Lower leg skin (tissue), 4 donors: ENCODE measurements around the gene PRR7. TPM values are rescaled to one million over a fixed set of nuclear protein-coding genes. Genes with fewer than 3 reads are reported as not detected.

Source experiments
- DNase-seq, 2 donors: peaks; one replicate each; pipeline ENCODE4 v3.0.0-alpha.2; 2019; ENCODE audit warnings: low spot score in 2 of 2
- H3K4me3 ChIP-seq: fragments of 200-600 bp; sonication (generic); 2 replicates; pipeline ENCODE4 v1.5.1; 2017; ENCODE audit warnings: mild to moderate bottlenecking, low read depth; ENCODE audit not compliant: poor library complexity, severe bottlenecking
- POLR2A ChIP-seq, 2 donors: fragments of 450-650 bp; IDR thresholded peaks; one replicate each; pipeline ENCODE4 v1.6.1; 2016 to 2017; ENCODE audit warnings: antibody characterized with exemption in 2 of 2, mild to moderate bottlenecking in 1 of 2, moderate library complexity in 1 of 2
- WGBS, 2 donors: methylation state at CpG; one replicate each; pipeline ENCODE4 v1.1.5; 2018; 5-methylcytosine and 5-hydroxymethylcytosine counted together
- intact Hi-C: fragments of 100-400 bp; cut with DNase I; formaldehyde crosslinking; loops from one replicate; pipeline ENCODE4 v1.15.0; 2023; ENCODE audit warnings: low total_unique reads
- total RNA-seq, 4 donors: library from RNA; depleted of rRNA; stranded (reverse); fragments of >200 nt; gene quantifications; one replicate each; pipeline ENCODE4 v1.1.0, GENCODE V29; 2016
- TF ChIP-seq, protein P1 (sequence below), 3 donors: fragments of 450-650 bp; IDR thresholded peaks; one replicate each; pipeline ENCODE4 v1.5.1; 2016; ENCODE audit warnings: antibody characterized with exemption in 3 of 3, mild to moderate bottlenecking in 3 of 3, moderate library complexity in 2 of 3

PRR7 gene
- total RNA-seq, 4 donors from 2014 or later = 5.4 to 10.2 (median 8.0) TPM

DNA sequence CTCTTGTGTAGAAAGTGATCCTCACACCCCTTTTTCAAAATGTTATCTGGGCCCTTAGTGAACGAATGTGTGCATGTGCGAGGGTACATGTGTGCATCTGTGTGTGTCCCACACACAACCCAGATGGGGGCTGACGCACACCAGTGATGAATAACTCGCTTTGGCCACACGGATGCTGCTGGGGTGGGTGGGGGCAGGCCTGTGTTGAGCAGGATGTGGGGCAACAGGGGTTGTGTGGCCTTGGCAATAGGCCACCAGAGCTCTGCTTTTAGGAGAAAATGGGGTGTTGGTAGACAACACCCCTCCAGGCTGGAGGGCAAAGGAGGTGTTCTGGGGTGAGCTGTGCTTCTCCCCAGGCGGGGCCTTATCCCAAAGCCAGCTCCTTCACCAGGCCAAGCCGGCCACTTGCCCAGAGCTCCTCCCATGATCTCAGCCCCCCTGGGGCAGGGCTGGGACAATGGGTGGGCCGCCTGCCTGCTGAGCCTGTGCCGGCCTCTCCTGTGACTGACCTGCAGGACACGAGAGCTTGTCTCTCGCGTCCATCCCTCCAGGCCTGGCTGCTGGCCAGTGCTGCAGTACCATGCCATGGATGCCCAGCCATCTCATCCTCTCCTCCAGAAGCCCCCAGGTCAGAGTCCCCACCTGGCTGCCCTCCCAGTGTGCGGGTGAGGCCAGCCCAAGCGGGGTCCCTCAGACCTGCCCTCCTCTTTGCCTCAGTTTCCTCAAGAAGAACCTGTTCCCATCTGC, 25.2 kb downstream of the PRR7 start:
- TF ChIP-seq, protein P1, sequence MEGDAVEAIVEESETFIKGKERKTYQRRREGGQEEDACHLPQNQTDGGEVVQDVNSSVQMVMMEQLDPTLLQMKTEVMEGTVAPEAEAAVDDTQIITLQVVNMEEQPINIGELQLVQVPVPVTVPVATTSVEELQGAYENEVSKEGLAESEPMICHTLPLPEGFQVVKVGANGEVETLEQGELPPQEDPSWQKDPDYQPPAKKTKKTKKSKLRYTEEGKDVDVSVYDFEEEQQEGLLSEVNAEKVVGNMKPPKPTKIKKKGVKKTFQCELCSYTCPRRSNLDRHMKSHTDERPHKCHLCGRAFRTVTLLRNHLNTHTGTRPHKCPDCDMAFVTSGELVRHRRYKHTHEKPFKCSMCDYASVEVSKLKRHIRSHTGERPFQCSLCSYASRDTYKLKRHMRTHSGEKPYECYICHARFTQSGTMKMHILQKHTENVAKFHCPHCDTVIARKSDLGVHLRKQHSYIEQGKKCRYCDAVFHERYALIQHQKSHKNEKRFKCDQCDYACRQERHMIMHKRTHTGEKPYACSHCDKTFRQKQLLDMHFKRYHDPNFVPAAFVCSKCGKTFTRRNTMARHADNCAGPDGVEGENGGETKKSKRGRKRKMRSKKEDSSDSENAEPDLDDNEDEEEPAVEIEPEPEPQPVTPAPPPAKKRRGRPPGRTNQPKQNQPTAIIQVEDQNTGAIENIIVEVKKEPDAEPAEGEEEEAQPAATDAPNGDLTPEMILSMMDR (IDR thresholded peaks at IDR 0.05) = no peak
- no peak for TF ChIP-seq POLR2A (IDR thresholded peaks at IDR 0.05)
- DNase-seq = peak in 1 of 2 donors; percentile 61
- intact Hi-C loops = no loop called here
- 48 to 55% methylated on average over 12 to 14 of the region's 14 CpGs for WGBS, 2 donors
- no peak overlapping the region for H3K4me3 ChIP-seq

DNA sequence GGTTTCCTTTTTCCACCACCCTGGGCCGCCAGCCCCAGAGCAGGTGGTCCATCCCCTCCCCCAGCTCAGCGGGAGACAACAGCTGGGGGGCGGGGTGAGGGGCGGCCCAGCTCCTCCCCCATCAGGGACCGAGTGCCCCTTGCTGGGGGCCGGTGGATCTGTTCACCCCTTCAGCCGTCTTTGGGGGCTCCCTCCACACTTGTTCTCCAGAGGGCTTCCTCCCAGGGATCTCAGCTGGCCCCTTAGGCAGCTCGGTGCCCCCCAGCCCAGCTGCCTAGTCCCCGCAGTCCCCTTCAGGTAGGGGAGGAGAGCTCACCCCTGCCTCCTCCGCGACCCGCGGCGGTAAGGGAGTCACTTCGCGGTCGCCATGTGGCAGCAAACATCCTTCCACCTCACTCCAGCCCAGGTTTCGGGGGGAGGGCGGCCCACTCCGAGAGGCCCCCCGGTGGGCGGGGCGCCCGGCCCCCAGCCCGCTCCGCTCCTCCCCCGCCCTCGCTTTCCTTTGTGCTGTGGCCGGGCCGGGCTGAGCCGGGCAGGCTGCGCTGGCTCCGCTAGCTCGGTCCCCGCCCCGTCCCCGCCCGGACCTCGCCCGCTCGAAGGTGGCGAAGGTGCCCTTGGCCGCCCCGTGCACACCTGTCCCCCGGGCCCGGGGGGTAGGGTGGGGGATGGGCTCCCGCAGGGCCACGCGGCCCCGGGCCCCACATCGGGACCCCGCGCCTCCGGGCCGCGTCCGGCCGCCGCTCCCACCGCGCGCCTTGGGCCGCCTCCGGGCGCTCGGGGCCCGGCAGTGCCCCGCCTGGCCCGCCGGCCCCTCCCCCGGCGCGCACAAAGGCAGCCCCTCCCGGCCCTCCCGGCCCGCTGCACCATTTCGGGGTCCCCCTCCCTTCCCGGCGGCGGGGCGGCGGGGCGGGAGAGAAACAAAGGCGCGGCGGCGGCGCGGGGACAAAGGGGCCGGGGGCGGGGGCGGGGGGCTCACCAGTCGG, 26.1 kb downstream of the PRR7 start:
- intact Hi-C loops = no loop called here
- peak overlapping the region; percentile 56 for H3K4me3 ChIP-seq
- WGBS, 2 donors = 2 to 3% methylated on average over 36 to 54 of the region's 93 CpGs
- TF ChIP-seq, protein P1 (IDR thresholded peaks at IDR 0.05) = no peak
- TF ChIP-seq POLR2A (IDR thresholded peaks at IDR 0.05) = no peak
- no peak for DNase-seq

DNA sequence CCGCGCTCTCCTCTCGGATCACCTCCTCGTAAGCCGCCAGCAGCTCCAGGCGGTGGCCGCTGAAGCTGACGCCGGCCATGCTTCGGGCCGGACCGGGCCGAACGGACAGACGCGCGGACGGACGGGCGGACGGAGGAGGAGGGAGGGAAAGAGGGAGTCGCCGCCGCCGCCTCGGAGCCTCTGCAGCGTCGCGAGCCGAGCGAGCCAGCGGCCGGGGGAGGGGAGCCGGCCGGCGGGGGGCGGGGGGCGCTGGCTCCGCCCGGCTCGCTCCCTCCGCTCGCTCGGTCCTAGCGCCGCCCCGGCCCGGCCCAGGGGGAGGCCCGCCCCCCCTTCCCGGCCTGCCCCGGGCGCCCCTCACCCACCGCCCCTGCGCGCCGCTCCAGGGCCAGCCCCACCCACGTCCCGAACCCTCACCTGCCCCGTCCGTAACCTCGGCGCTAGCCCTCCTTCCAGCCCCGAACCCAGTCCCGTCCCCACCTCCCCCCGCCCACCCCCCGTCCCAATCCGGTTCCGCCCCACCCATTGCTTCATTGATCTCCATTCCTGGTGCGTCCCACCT, 26.9 kb downstream of the PRR7 start, which contains the start of gene DBN1:
Gene DBN1 (minus strand): TSS at position 192 of the 559 bp plus-strand sequence. CDS start 113 bp downstream, at position 79.
- H3K4me3 ChIP-seq = peak within 1 kb of the TSS; percentile 56
- intact Hi-C loops = no loop called here
- WGBS, 2 donors = 1 to 4% methylated on average over 33 to 43 of the region's 69 CpGs
- DNase-seq = no peak
- no peak for TF ChIP-seq POLR2A (IDR thresholded peaks at IDR 0.05)
- TF ChIP-seq, protein P1 (IDR thresholded peaks at IDR 0.05) = no peak

DNA sequence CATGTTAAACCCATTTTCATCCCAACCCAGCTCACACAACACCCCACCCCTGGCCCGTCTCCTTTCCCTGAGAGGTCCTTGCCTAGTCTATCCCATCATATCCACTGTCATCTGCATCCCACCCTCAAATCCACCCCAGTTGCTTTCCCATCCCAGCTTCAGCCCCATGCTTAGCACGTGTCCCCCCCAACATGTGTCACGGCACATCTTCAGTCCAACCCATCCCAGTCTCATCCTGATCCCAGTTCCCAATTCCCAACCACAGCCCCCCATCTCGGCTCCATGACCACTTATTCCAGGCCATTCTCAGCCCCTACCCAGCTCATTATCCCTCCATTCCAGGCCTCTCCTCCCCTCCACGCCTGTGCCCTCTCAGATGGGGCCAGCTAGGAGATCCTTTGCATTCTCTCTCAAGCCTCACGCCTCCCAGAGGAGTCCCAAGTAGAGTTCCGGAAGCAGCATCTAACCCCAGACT, 27.4 kb downstream of the PRR7 start:
- intact Hi-C loops = no loop called here
- DNase-seq = no peak
- no peak overlapping the region for H3K4me3 ChIP-seq
- TF ChIP-seq, protein P1 (IDR thresholded peaks at IDR 0.05) = no peak
- TF ChIP-seq POLR2A (IDR thresholded peaks at IDR 0.05) = no peak
- 47 to 60% methylated on average over 7 of the region's 7 CpGs for WGBS, 2 donors

DNA sequence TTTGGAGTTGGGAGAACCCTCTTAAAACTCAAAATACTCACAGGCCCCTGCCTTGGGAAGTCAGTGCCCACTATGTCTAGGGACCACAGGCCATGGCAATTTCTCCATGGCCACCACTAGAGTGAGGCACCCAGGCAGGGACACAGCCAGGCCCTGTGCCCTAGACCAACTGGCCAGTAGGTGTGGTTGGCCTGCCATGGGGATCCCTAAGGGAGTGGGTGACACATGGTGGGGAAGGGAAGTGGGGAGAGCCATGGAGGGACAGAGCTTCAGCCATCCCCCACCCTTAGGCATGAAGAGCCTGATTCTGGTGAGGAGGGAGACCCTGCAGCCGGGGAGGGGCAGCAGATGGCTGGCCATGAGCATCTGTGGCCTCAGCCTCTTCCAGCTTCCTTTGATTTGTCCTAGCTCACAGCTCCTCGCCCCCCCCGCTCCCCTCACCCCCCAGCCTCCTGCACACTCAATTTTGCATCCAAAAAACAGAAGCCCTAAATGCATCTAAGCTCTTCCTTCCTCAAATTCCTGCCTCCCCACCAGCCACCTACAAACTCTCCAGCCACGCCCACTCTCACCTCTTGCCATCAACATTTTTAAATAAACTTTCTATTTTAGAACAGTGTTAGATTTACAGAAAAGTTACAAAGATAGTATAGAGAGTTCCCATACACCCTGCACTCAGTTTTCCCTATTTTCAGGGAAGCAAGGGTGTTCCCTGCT, 28.4 kb downstream of the PRR7 start:
- H3K4me3 ChIP-seq = no peak overlapping the region
- no peak for TF ChIP-seq POLR2A (IDR thresholded peaks at IDR 0.05)
- TF ChIP-seq, protein P1 (IDR thresholded peaks at IDR 0.05) = no peak
- no peak for DNase-seq
- WGBS, 2 donors = 55 to 69% methylated on average over 4 of the region's 4 CpGs
- intact Hi-C loops = no loop called here
